OCI-LY7 (cell line): ENCODE measurements around the gene KAT6B.

ENCODE experiments used
- CTCF ChIP-seq: fragments of 200-600 bp; sonication (generic); conservative IDR thresholded peaks from 2 replicates; pipeline ENCODE4 v1.5.1; 2014; ENCODE audit warnings: mild to moderate bottlenecking, antibody characterized with exemption, low read length, moderate library complexity, mixed read lengths
- EZH2phosphoT487 ChIP-seq: fragments of 200-600 bp; sonication (generic); IDR thresholded peaks from 2 replicates; pipeline ENCODE4 v1.6.1; 2018; ENCODE audit warnings: low read depth, borderline replicate concordance, mild to moderate bottlenecking, mixed run types, antibody characterized with exemption, low read length, moderate library complexity, mixed read lengths

GRCh38 chr10:74875966-74876365 is 49.6 kb downstream of the KAT6B start:
- TF ChIP-seq CTCF (no peak), EZH2phosphoT487 (no peak)
